ENCODE data around the gene SMG6.

GRCh38 chr17:2074919-2075318, 228.7 kb downstream of the SMG6 start:
- TF ChIP-seq CTCF (conservative IDR thresholded peaks at IDR 0.05; ENCODE audit: low read depth, low read length): no peak
- no peak for TF ChIP-seq BHLHE40 (IDR thresholded peaks at IDR 0.05; ENCODE audit: low read depth, low read length)
- TF ChIP-seq POLR2A (IDR thresholded peaks at IDR 0.05; ENCODE audit: low read depth, low read length): no peak
- TF ChIP-seq USF2 (IDR thresholded peaks at IDR 0.05; ENCODE audit: low read depth, low read length): no peak
- no peak for TF ChIP-seq RCOR1 (IDR thresholded peaks at IDR 0.05; ENCODE audit: insufficient replicate concordance, low read length)
- TF ChIP-seq FOS (IDR thresholded peaks at IDR 0.05; ENCODE audit: low read depth, low read length): no peak
- no peak for TF ChIP-seq SMC3 (IDR thresholded peaks at IDR 0.05; ENCODE audit: low read depth, low read length)
- no peak for TF ChIP-seq RAD21 (IDR thresholded peaks at IDR 0.05; ENCODE audit: low read length)
- TF ChIP-seq RFX5 (IDR thresholded peaks at IDR 0.05; ENCODE audit: low read depth, low read length): no peak
- no peak for TF ChIP-seq MXI1 (IDR thresholded peaks at IDR 0.05; ENCODE audit: borderline replicate concordance, low read depth, low read length)
- TF ChIP-seq CEBPB (IDR thresholded peaks at IDR 0.05; ENCODE audit: low read depth, low read length): no peak
- TF ChIP-seq MAFK (IDR thresholded peaks at IDR 0.05; ENCODE audit: low read depth, low read length): no peak
- no peak for TF ChIP-seq ELK1 (IDR thresholded peaks at IDR 0.05; ENCODE audit: borderline replicate concordance, low read depth, low read length)
